Loucy (cell line): ENCODE measurements around the gene POLRMT.

Source experiments
- H2AFZ ChIP-seq: fragments of 200-600 bp; sonication (generic); 2 replicates; pipeline ENCODE4 v1.6.0; 2016; ENCODE audit warnings: antibody characterized with exemption, mild to moderate bottlenecking, low read length, moderate library complexity
- H3F3A ChIP-seq: fragments of 200-600 bp; 2 replicates; pipeline ENCODE4 v1.6.0; 2016; ENCODE audit warnings: antibody characterized with exemption, low read depth, mild to moderate bottlenecking
- H3K27me3 ChIP-seq: fragments of 200-600 bp; sonication (generic); 2 replicates; pipeline ENCODE4 v1.6.1; 2014; ENCODE audit warnings: low read length, mild to moderate bottlenecking; ENCODE audit not compliant: insufficient read depth, poor library complexity, severe bottlenecking
- H3K36me3 ChIP-seq: fragments of 200-600 bp; sonication (generic); 2 replicates; pipeline ENCODE4 v1.6.1; 2016; ENCODE audit warnings: low read length; ENCODE audit not compliant: insufficient read depth
- H3K4me1 ChIP-seq: fragments of 200-600 bp; sonication (generic); 2 replicates; pipeline ENCODE4 v1.5.1; 2014; ENCODE audit warnings: low read length, mild to moderate bottlenecking; ENCODE audit not compliant: insufficient read depth, poor library complexity, severe bottlenecking
- H3K4me2 ChIP-seq: fragments of 200-600 bp; sonication (generic); 2 replicates; pipeline ENCODE4 v1.6.0; 2014; ENCODE audit warnings: antibody characterized with exemption, low read length, low read depth, mild to moderate bottlenecking; ENCODE audit not compliant: poor library complexity, severe bottlenecking
- H3K4me3 ChIP-seq: fragments of 200-600 bp; sonication (generic); 2 replicates; pipeline ENCODE4 v1.5.1; 2014; ENCODE audit warnings: low read length, mild to moderate bottlenecking, mixed read lengths; ENCODE audit not compliant: poor library complexity, severe bottlenecking
- H3K79me2 ChIP-seq: fragments of 200-600 bp; sonication (generic); 2 replicates; pipeline ENCODE4 v1.6.1; 2014; ENCODE audit warnings: low read length; ENCODE audit not compliant: insufficient read depth
- H3K9ac ChIP-seq: fragments of 200-600 bp; sonication (generic); 2 replicates; pipeline ENCODE4 v1.6.0; 2014; ENCODE audit warnings: mild to moderate bottlenecking, low read depth, low read length, moderate library complexity; ENCODE audit not compliant: poor library complexity, severe bottlenecking
- H3K9me2 ChIP-seq: fragments of 200-600 bp; sonication (generic); replicated peaks from 2 replicates; pipeline ENCODE4 v1.6.1; 2016; ENCODE audit warnings: low read depth, low read length, mixed read lengths
- H3K9me3 ChIP-seq: fragments of 200-600 bp; sonication (generic); 2 replicates; pipeline ENCODE4 v1.6.1; 2014; ENCODE audit warnings: mild to moderate bottlenecking, antibody characterized with exemption, low read length, low read depth; ENCODE audit not compliant: insufficient read depth
- H4K20me1 ChIP-seq: fragments of 200-600 bp; sonication (generic); 2 replicates; pipeline ENCODE4 v1.6.0; 2014; ENCODE audit warnings: antibody characterized with exemption, low read length, mild to moderate bottlenecking; ENCODE audit not compliant: insufficient read depth, poor library complexity, severe bottlenecking
- EZH2phosphoT487 ChIP-seq: fragments of 200-600 bp; IDR thresholded peaks from 2 replicates; pipeline ENCODE4 v1.6.1; 2018; ENCODE audit warnings: antibody characterized with exemption, mild to moderate bottlenecking, moderate library complexity, borderline replicate concordance
- TF ChIP-seq, protein P1 (sequence below): fragments of 200-600 bp; sonication (generic); conservative IDR thresholded peaks from 2 replicates; pipeline ENCODE4 v1.5.1; 2014; ENCODE audit warnings: mild to moderate bottlenecking, antibody characterized with exemption, low read length

The POLRMT gene

DNA sequence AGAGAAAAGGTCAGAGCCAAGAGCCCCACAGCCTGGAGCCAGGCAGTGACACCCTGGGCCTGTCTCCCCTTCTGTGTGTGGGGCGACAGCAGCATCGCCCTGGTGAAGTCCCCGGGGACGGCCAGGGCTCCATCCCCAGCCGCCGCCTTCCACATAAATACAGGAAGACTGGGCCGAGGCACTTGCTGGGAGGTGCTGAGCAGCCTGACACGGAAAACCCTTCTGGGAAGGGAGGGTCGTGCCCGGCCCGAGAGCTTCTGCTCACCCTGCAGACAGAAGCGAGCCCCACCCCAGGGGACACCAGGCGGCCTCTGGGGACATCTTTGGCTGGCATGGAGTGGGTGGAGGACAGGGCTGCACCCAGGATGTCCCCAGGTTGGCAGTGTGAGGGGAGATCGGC is 11.5 kb upstream of the POLRMT start:
- Histone ChIP-seq H3K27me3 (no peaks in the 10 kb centered on the region), H3K9me3 (no peaks in the 10 kb centered on the region), H3K9me2 (no peaks in the 10 kb centered on the region), H3K4me3 (no peak overlapping the region), H2AFZ (no peak overlapping the region), H3K9ac (no peak overlapping the region), H3K4me2 (no peak overlapping the region), H3F3A (no peaks in the 10 kb centered on the region), H3K36me3 (peaks cover 38% of the 10 kb centered on the region; the same call in 1 of the 2 replicates), H3K79me2 (no peaks in the 10 kb centered on the region), H3K4me1 (no peaks in the 10 kb centered on the region), H4K20me1 (peaks cover 3% of the 10 kb centered on the region)
- no peak for TF ChIP-seq EZH2phosphoT487

DNA sequence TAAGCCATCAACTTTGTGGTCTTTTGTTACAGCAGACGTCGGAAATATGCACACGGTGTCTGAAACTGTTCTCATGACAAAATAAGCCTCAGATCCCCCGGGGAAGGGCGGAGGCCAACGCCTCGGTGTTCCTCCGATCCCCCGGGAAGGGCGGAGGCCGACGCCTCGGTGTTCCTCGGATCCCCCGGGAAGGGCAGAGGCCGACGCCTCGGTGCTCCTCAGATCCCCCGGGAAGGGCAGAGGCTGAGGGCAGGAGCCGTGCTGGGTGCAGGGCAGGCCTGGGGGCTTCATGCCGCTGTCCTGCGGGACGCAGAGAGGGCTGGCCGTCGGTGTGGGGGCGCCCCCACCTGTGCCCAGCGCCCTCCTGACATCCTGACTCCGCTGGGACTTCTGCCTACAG is 11.0 kb upstream of the POLRMT start:
- Histone ChIP-seq H3K4me2 (no peak overlapping the region), H3K79me2 (no peaks in the 10 kb centered on the region), H3K36me3 (peaks cover 35% of the 10 kb centered on the region; the same call in 1 of the 2 replicates), H2AFZ (no peak overlapping the region), H4K20me1 (peaks cover 3% of the 10 kb centered on the region), H3K27me3 (no peaks in the 10 kb centered on the region), H3K9me3 (no peaks in the 10 kb centered on the region), H3F3A (no peaks in the 10 kb centered on the region), H3K4me1 (no peaks in the 10 kb centered on the region), H3K9me2 (no peaks in the 10 kb centered on the region), H3K9ac (no peak overlapping the region), H3K4me3 (no peak overlapping the region)
- no peak for TF ChIP-seq EZH2phosphoT487
- TF ChIP-seq, protein P1, sequence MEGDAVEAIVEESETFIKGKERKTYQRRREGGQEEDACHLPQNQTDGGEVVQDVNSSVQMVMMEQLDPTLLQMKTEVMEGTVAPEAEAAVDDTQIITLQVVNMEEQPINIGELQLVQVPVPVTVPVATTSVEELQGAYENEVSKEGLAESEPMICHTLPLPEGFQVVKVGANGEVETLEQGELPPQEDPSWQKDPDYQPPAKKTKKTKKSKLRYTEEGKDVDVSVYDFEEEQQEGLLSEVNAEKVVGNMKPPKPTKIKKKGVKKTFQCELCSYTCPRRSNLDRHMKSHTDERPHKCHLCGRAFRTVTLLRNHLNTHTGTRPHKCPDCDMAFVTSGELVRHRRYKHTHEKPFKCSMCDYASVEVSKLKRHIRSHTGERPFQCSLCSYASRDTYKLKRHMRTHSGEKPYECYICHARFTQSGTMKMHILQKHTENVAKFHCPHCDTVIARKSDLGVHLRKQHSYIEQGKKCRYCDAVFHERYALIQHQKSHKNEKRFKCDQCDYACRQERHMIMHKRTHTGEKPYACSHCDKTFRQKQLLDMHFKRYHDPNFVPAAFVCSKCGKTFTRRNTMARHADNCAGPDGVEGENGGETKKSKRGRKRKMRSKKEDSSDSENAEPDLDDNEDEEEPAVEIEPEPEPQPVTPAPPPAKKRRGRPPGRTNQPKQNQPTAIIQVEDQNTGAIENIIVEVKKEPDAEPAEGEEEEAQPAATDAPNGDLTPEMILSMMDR: no peak

DNA sequence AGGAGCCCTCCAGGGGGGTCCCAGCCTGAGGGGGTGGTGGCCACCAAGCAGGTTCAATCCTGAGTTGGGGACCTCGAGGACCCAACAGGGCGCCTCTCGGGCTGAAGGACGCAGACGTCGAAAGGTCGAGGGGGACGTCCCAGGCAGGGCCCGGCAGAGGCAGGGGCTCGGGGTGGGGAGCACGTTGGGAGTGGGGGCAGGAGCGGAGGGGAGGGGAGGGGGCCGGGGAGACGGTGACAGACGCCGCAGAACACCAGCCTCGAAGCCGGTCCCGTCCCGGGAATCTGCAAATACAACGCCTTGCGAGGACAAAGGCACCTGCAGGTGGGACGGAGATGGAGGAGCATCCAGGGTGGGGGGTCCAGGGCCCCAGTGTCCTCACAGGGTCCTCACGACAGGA is 10.4 kb upstream of the POLRMT start:
- Histone ChIP-seq H3K4me2 (no peak overlapping the region), H3K9me2 (no peaks in the 10 kb centered on the region), H3K4me1 (no peaks in the 10 kb centered on the region), H3K4me3 (no peak overlapping the region), H3K9me3 (no peaks in the 10 kb centered on the region), H3K36me3 (peaks cover 29% of the 10 kb centered on the region; the same call in 1 of the 2 replicates), H3K79me2 (no peaks in the 10 kb centered on the region), H3K9ac (no peak overlapping the region), H4K20me1 (peaks cover 3% of the 10 kb centered on the region), H2AFZ (no peak overlapping the region), H3K27me3 (no peaks in the 10 kb centered on the region), H3F3A (no peaks in the 10 kb centered on the region)
- TF ChIP-seq, protein P1: no peak
- no peak for TF ChIP-seq EZH2phosphoT487
